GM12878 (cell line): ENCODE data around the gene SV2B. TPM values are rescaled to one million over a fixed set of nuclear protein-coding genes. Genes with fewer than 3 reads are reported as not detected.

Source experiments
- ATAC-seq: fragments of 200-7000 bp; cut with Tn5 transposase; 3 replicates; pipeline ENCODE4 v1.9.1; 2020; ENCODE audit warnings: mild to moderate bottlenecking, moderate library complexity
- BruUV-seq: library from RNA; stranded (reverse); fragments of 400-500 nt; replicated peaks from 2 replicates; lab custom pipeline; 2021; lab: Mats Ljungman, UMichigan
- CTCF ChIA-PET: fragments of 300-600 bp; sonication (Branson Sonifier 250); formaldehyde crosslinking; extraction: SDS; loops from one replicate; lab custom pipeline; 2021; ENCODE audit warnings: inconsistent platforms; lab: Yijun Ruan, JAX
- POLR2A ChIA-PET: fragments of 350-600 bp; formaldehyde crosslinking; extraction: SDS; loops from one replicate; lab custom pipeline; 2021; ENCODE audit warnings: inconsistent platforms; lab: Charles Lee
- RAD21 ChIA-PET: fragments of 300-600 bp; sonication (Branson Sonifier 250); formaldehyde crosslinking; loops from one replicate; lab custom pipeline; 2023; ENCODE audit warnings: antibody characterized with exemption; ENCODE audit not compliant: unreplicated experiment; lab: Charles Lee
- SMC1A ChIA-PET: fragments of 300-600 bp; sonication (Branson Sonifier 250); formaldehyde crosslinking; loops from one replicate; lab custom pipeline; 2023; ENCODE audit not compliant: unreplicated experiment, uncharacterized antibody; lab: Charles Lee
- DNase-seq: peaks from one replicate; pipeline ENCODE4 v3.0.0-alpha.2; 2011; ENCODE audit warnings: low read depth, low spot score
- FAIRE-seq: peaks from 3 replicates; lab custom pipeline; 2011; peaks lifted over from hg19 to GRCh38; lab: Jason Lieb, UNC
- H2AFZ ChIP-seq: 2 replicates; pipeline ENCODE4 v1.6.0; 2011; ENCODE audit warnings: low read depth, low read length, control low read depth; ENCODE audit not compliant: control insufficient read depth
- H3K27ac ChIP-seq: 2 replicates; pipeline ENCODE4 v1.5.1; 2011; ENCODE audit warnings: control low read depth; ENCODE audit not compliant: control insufficient read depth, insufficient read depth
- H3K27me3 ChIP-seq, 2 experiments: replicated peaks in 1 of 2; 2 replicates each; pipeline versions ENCODE4 v1.6.0 to v1.6.1; 2011; ENCODE audit warnings: low read length in 1 of 2; ENCODE audit not compliant: control insufficient read depth in 2 of 2, insufficient read depth in 2 of 2
- H3K36me3 ChIP-seq, 2 experiments: 2 replicates each; pipeline ENCODE4 v1.5.1; 2011; ENCODE audit warnings: low read length in 1 of 2; ENCODE audit not compliant: control insufficient read depth in 2 of 2, insufficient read depth in 2 of 2
- H3K4me1 ChIP-seq: 2 replicates; pipeline ENCODE4 v1.6.1; 2011; ENCODE audit warnings: mild to moderate bottlenecking, low read length, moderate library complexity, mixed read lengths; ENCODE audit not compliant: control insufficient read depth, insufficient read depth
- H3K4me2 ChIP-seq: 2 replicates; pipeline ENCODE4 v1.6.0; 2011; ENCODE audit warnings: control low read depth; ENCODE audit not compliant: control insufficient read depth, insufficient read depth
- H3K4me3 ChIP-seq: fragments of 200-600 bp; sonication (generic); 2 replicates; pipeline ENCODE4 v1.5.1; 2016
- H3K79me2 ChIP-seq: 2 replicates; pipeline ENCODE4 v1.6.0; 2011; ENCODE audit warnings: low read length; ENCODE audit not compliant: control insufficient read depth, insufficient read depth
- H3K9ac ChIP-seq: 2 replicates; pipeline ENCODE4 v1.8.0; 2011; ENCODE audit warnings: low read length, control low read depth, mixed read lengths; ENCODE audit not compliant: control insufficient read depth, insufficient read depth
- H3K9me3 ChIP-seq: replicated peaks from 3 replicates; pipeline ENCODE4 v1.5.1; 2011; ENCODE audit warnings: mild to moderate bottlenecking, low read length; ENCODE audit not compliant: control insufficient read depth, insufficient read depth
- H4K20me1 ChIP-seq: 2 replicates; pipeline ENCODE4 v1.6.0; 2011; ENCODE audit not compliant: control insufficient read depth, insufficient read depth
- CBFB ChIP-seq: IDR thresholded peaks from 2 replicates; pipeline ENCODE4 v1.6.1; 2016; ENCODE audit warnings: antibody characterized with exemption, low read depth
- CEBPB ChIP-seq, 2 experiments: fragments of 150-350 bp in 1 of 2; IDR thresholded peaks; 2 replicates each; pipeline ENCODE4 v1.6.1; 2012 to 2014; ENCODE audit warnings: low read depth in 2 of 2, low read length in 2 of 2, borderline replicate concordance in 1 of 2, inconsistent platforms in 1 of 2
- ETV6 ChIP-seq, 2 experiments: fragments of 450-650 bp in 1 of 2; IDR thresholded peaks in 1 of 2; conservative IDR thresholded peaks in 1 of 2; 2 replicates each; pipeline ENCODE4 v1.6.1; 2014; ENCODE audit warnings: antibody characterized with exemption in 1 of 2, borderline replicate concordance in 1 of 2, low read depth in 1 of 2, mild to moderate bottlenecking in 1 of 2, moderate library complexity in 1 of 2
- GATAD2B ChIP-seq: fragments of 450-650 bp; conservative IDR thresholded peaks from 2 replicates; pipeline ENCODE4 v1.6.1; 2017; ENCODE audit warnings: low read depth, mild to moderate bottlenecking, moderate library complexity
- KAT2A ChIP-seq: conservative IDR thresholded peaks from 2 replicates; pipeline ENCODE4 v1.6.1; 2011; ENCODE audit warnings: low read depth, low read length; ENCODE audit not compliant: control insufficient read depth
- KDM1A ChIP-seq: fragments of 200-600 bp; sonication (generic); IDR thresholded peaks from 2 replicates; pipeline ENCODE4 v1.6.1; 2016; ENCODE audit warnings: borderline replicate concordance
- MLLT1 ChIP-seq: fragments of 450-650 bp; IDR thresholded peaks from 2 replicates; pipeline ENCODE4 v1.6.1; 2016; ENCODE audit warnings: mild to moderate bottlenecking
- MTA3 ChIP-seq: IDR thresholded peaks from 2 replicates; pipeline ENCODE4 v1.6.1; 2012; ENCODE audit warnings: low read length, inconsistent platforms, borderline replicate concordance
- NKRF ChIP-seq: fragments of 450-650 bp; conservative IDR thresholded peaks from 2 replicates; pipeline ENCODE4 v1.6.1; 2017; ENCODE audit warnings: mild to moderate bottlenecking, moderate library complexity
- NR2F1 ChIP-seq: fragments of 450-650 bp; conservative IDR thresholded peaks from 2 replicates; pipeline ENCODE4 v1.6.1; 2017; ENCODE audit warnings: mild to moderate bottlenecking
- STAT3 ChIP-seq: IDR thresholded peaks from 2 replicates; pipeline ENCODE4 v1.6.1; 2011; ENCODE audit warnings: low read depth, low read length, improper control_type of control experiment
- TARDBP ChIP-seq: IDR thresholded peaks from 2 replicates; pipeline ENCODE4 v1.6.1; 2016; ENCODE audit warnings: borderline replicate concordance
- ZNF24 ChIP-seq: fragments of 450-650 bp; IDR thresholded peaks from 2 replicates; pipeline ENCODE4 v1.6.1; 2017; ENCODE audit warnings: antibody characterized with exemption, mild to moderate bottlenecking
- WGBS: methylation state at CpG from one replicate; pipeline ENCODE4 v1.1.6; 2016; ENCODE audit warnings: low lambda C conversion rate; ENCODE audit not compliant: insufficient replicate concordance, insufficient coverage; ENCODE audit errors: missing lambda C conversion rate; 5-methylcytosine and 5-hydroxymethylcytosine counted together
- in situ Hi-C: fragments of 300-500 bp; cut with MboI; formaldehyde crosslinking; loops from 9 replicates; pipeline ENCODE4 v1.14.3; 2018; ENCODE audit warnings: mixed read lengths
- intact Hi-C: fragments of 100-400 bp; cut with micrococcal nuclease; formaldehyde crosslinking; loops from one replicate; pipeline ENCODE4 v1.14.2; 2022; ENCODE audit not compliant: unreplicated experiment
- polyA plus RNA-seq, 11 experiments: library from polyadenylated mRNA; depleted of rRNA in 4 of 11; unstranded in 6 of 11; stranded (reverse) in 5 of 11; fragments of >200 nt; fragmentation: Nextera tagmentation in 4 of 11; fragmentation: Illumina TruSeq in 1 of 11; extraction: Ambion mirVana in 4 of 11; extraction: Trizol in 1 of 11; gene quantifications; 1 replicate in 1 of 11; 2 replicates in 10 of 11; pipeline versions ENCODE4 v1.2.1 to v1.2.3, GENCODE V29; 2011 to 2016; ENCODE audit warnings: inconsistent platforms in 2 of 11, missing spikeins in 2 of 11, low read depth in 1 of 11
- total RNA-seq, 4 experiments: library from RNA; depleted of rRNA in 3 of 4; stranded (reverse); fragments of >200 nt in 3 of 4; fragmentation: Illumina TruSeq in 1 of 4; extraction: Trizol in 1 of 4; gene quantifications; 2 replicates each; pipeline versions ENCODE4 v1.2.1 to v1.2.3, GENCODE V29; 2013 to 2021

Gene SV2B
- total and polyA plus RNA-seq, 10 of the 15 experiments (the other 5 are each of a cell fraction or from before 2014, with no cell fraction given), result 0.03 to 1.7 (median 1.3) TPM

- H3K9ac ChIP-seq, result no peak overlapping the region
- H3K27me3 ChIP-seq, result no peaks in the 10 kb centered on the region
- no peaks in the 10 kb centered on the region for H3K36me3 ChIP-seq
- WGBS, result 72% methylated on average over 4 of the region's 4 CpGs
- no peak for ATAC-seq
- TF ChIP-seq NKRF (no peak), GATAD2B (no peak), ZNF24 (no peak), MTA3 (no peak), NR2F1 (no peak), CEBPB (IDR thresholded peaks at IDR 0.05; ENCODE audit: borderline replicate concordance in 1 of 2, low read depth in 2 of 2, low read length in 2 of 2) (no peak), STAT3 (no peak), MLLT1 (no peak), TARDBP (no peak), CBFB (no peak), KDM1A (no peak), ETV6 (conservative IDR thresholded peaks at IDR 0.05 in 1 of 2, IDR thresholded peaks at IDR 0.05 in 1 of 2; ENCODE audit: borderline replicate concordance in 1 of 2, low read depth in 1 of 2) (no peak), KAT2A (no peak)
- no peak overlapping the region for H3K4me3 ChIP-seq
- BruUV-seq, result no TSS peak
- H2AFZ ChIP-seq, result no peak overlapping the region
- H3K4me2 ChIP-seq, result no peak overlapping the region
- ChIA-PET CTCF (interaction anchor here (1.4 to 3.2 kb wide), 3 partner anchors 8 to 13 kb away, joined by 3 to 16 read pairs (median 6); no protein-coding TSS in a partner anchor), RAD21 (interaction anchor here (1.2 to 1.9 kb wide), 4 partner anchors 8 to 28 kb away, joined by 4 to 8 read pairs (median 5); partner anchors contain the start of gene SV2B), SMC1A (interaction anchor here (0.7 to 1.9 kb wide), 7 partner anchors 10 to 43 kb away, joined by 3 to 11 read pairs (median 3); no protein-coding TSS in a partner anchor), POLR2A (interaction anchor here (1.1 to 2.1 kb wide), 5 partner anchors 9 to 107 kb away, joined by 3 to 11 read pairs (median 5); no protein-coding TSS in a partner anchor)
- H3K4me1 ChIP-seq, result peaks cover 5% of the 10 kb centered on the region
- in situ Hi-C loops, result no loop called here
- no peak overlapping the region for H3K27ac ChIP-seq
- DNase-seq, result no peak
- intact Hi-C loops, result no loop called here
- H3K79me2 ChIP-seq, result no peaks in the 10 kb centered on the region
- no peaks in the 10 kb centered on the region for H4K20me1 ChIP-seq
- no peaks in the 10 kb centered on the region; the same call in 2 of the 3 replicates for H3K9me3 ChIP-seq
- no peak for FAIRE-seq
Observed at GRCh38 chr15:91128016-91128415, 28.0 kb downstream of the SV2B start.
